GM18873 (cell line): ENCODE results near the gene PRKN.
"Not testable (repeated sequence)": the region's sequence is repeated elsewhere in the genome, so short reads cannot be mapped to it uniquely, and the experiment has no call there.

Experiments used
- ATAC-seq: cut with Tn5 transposase; IDR thresholded peaks from one replicate; pipeline ENCODE4 v1.9.1; 2021; ENCODE audit warnings: mild to moderate bottlenecking, moderate library complexity, moderate number of reproducible peaks; ENCODE audit not compliant: unreplicated experiment, low FRiP score

Gene PRKN

DNA sequence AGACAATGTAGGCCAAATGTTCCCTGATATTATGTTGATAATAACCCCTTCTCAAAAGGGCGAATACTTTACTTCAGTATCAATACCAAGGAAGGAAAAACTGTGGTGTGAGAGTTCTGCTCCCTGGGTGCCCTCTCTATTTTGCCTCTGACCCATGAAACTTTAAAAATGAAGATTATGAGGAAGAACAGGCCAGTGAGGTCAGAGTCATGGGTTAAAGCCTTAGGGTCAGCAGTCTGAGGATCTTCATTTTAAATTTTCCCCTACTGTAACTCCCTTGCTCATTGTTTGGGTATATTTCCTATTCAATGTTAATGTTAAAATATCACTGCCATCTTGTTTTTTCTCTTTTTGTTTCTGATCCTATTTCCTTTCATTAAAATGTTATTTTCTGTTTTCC, 47.9 kb downstream of the PRKN start:
- ATAC-seq = no peak

DNA sequence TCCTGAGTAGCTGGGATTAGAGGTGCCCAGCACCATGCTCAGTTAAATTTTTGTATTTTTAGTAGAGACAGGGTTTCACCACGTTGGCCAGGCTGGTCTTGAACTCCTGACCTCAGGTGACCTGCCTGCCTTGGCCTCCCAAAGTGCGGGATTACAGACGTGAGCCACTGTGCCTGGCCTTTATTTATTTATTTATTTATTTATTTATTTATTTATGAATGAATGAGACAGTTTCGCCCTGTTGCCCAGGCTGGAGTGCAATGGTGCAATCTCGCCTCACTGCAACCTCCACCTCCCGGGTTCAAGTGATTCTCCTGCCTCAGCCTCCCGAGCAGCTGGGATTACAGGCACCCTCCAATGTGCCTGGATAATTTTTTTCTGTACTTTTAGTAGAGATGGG, 48.7 kb downstream of the PRKN start:
- ATAC-seq = not testable (repeated sequence)

DNA sequence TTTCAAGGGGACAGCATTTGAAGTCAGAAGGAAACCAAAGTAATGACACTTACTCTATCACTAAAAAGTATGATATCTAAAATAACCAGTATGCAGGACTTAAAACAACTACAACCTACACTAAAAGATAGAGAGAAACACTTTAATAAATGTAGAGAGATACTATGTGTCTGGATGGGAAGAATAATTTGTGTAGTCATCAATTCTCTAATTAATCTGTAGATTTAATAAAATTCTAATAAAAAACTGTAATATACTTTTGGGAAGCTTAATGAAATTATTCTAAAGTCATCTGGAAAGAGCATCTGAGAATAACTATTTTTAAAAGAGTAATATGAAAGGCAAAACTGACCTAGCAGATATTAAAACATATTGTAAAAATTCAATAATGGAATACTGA, 52.1 kb downstream of the PRKN start:
- ATAC-seq = no peak

DNA sequence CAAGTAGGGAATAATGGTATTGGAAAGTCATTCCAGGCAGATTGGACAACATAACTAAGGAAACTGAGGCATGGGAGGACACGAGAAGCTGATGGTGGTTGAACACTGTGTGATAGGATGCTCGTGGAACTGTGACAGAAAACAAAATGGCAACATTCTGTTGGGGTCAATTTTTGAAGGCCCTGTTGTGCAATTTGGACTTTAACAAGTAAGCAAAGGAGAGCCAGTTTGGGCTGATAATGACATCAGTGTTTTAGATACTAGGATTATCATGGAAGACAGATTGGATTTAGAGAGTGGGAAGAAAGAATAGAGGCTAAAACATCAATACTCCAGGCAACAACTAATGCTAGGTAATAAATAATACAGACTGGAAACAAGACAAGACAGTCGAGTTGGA, 53.1 kb downstream of the PRKN start:
- no peak for ATAC-seq

DNA sequence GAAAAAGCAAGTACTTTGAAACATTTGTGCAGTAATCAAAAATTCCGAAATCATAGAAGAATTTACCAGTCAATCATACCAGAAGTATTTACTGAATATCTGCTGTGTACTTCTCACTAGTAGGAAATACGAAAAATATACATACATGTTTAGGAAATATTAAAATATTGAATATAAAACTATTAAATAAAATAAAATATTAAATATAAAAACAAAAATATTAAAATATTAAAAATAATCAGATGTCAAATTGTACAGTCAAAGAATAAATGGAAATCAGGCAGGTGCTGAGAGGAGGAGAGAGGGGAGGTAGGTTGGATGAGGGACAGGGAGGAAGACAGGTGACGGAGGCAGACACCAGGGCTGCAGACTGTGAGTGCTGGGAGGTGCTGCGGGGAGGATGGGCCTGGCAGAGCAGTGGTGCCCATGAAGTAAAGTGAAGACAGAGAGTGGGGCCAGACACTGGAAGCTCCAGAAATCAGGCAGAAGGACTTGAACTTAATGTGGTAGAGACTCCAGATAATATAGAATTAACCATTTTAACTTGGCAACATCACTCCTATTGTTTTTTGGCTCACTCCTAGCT, 55.9 kb downstream of the PRKN start:
- ATAC-seq = no peak

DNA sequence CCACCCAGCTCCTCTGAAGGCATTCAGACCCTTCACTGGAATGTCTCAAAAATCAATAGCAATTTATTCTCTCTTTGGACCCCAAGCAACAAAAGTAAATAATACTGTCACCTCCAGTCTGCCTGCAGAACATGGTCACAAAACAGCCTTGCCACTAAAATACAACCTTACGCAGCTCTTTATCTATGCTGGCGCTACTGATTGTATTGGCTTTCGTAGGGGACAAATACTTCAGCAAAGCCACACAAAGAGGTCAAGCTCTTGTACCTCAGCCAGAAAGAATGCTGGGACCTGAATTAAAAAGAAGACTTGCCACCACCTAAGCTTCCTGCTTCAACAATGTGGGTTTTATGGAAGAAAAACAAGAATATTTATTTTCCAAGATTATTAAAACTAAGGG, 57.2 kb downstream of the PRKN start:
- ATAC-seq = no peak

DNA sequence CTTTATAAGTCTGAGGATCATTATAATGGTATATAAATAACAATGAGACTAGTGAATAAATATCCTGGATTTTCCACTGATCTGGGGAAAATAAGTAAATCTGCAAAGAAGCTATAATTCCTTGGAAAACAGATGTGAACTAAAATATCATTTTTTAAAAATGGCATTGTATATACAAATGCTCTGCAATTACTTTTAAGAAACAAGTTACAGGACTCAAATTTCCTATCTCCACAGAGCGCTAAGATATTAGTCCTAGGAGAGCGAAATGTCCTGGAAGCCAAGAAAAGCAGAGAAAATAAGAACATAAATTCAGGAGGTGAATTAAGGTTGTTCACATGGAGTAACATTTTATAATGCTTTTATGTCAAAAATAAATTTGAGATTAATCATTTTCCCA, 61.3 kb downstream of the PRKN start:
- no peak for ATAC-seq

DNA sequence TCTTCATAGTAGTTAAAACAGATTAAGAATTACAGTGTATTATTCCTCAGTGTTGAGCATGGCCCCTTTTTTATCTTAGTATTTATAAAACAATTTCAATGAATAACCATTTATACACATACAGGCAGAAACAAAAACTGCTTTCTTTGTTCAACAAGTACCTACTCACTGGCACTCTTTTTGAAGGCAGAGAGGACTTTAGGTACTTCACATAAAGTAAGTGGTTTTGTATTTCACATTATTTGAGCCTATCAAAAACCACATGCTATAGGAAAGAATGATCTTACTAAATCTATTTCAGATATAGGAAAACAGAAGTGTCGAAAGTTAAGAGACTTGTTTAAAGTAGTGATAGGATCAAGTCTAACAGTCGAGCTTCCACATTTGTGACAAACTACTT, 73.8 kb downstream of the PRKN start:
- no peak for ATAC-seq

DNA sequence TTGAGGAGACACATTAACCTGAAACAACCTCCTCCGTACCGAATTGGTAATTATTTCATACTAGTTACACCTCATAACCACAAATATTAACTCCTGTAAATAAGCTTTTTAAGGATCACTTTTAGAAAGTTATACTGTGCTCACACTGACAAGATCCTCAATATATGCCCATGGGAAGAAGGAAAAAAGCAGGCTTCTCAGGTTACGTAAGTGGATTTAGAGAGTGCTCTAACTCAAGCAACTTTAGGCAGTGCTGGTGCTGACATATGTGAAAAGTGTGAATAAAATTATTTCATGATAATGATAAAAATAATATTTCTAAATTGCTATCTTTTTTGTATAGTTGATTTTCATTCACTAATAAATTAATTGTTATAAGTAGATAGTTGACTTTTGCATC, 76.1 kb downstream of the PRKN start:
- ATAC-seq = no peak

DNA sequence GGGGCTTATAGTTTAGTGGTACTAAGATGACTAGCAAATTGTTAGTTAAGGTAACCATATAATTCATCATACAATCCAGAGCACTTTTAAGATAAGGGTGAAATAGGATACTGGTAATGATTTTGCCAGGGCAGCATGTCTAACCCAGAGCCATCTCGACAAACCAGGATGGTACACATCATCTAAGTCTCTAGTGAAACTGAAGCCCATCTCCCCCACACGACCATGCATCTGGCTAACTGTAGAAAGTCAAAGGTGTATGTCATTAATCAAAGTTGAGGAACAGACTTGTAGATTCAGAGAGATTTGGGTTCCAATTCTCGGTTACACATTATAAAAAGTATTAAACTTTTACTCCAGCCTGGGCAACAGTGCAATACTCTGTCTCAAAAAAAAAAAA, 78.3 kb downstream of the PRKN start:
- ATAC-seq = no peak

DNA sequence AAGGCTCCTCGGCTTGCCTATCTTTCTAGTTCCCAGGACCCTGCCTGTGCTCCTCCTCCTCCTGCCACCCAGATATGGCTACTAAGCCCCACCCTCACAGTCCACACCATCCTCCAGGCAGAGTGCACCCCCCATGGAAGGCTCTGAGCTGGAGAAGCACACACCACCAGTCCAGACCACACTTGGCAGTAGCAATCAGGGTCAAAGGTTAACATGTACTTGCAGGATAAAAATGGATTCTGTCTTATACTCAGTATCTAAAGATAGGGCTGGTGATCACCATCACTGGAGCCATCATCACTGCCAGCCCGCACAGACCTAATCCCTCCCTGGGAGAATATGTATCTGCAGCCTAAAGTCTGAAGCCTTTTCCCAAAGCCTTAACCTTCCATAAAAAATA, 83.4 kb downstream of the PRKN start:
- no peak for ATAC-seq

DNA sequence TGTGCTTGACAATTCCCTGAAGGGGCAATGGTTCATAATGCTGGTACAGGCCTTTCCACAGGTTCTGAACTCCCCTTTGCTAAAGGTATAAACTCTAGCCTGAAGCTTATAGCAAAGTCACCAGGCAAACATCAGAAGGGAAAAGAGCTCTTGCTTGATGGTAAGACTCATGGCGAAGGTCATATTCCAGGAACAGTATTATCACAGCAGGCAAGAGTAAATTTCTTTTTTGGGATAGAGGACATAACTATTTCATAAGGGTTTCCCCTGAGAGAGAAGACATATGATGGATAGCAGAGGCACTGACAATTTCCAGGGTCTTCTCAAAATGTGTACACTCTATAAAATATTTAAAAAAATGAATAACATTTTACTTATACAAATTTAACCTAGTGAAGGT, 86.8 kb downstream of the PRKN start:
- no peak for ATAC-seq

DNA sequence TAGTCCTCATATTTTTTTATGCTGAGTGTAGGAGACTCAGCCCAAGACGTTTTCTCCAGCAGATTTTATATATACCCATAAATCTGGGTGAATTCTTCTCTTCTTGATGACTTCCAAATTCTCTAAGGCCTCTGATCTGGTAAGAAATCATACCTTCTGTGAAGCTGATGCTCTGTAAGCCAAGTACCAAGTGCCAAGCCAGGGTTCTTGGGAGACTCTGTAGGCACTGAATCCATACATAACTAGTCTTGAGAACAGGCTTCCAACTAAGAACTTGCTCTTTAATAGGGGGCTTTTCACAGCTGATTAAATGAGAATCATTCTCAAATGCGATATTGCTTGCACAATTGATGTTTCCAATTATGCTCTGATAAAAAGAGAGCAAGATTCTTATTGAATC, 87.6 kb downstream of the PRKN start:
- no peak for ATAC-seq

DNA sequence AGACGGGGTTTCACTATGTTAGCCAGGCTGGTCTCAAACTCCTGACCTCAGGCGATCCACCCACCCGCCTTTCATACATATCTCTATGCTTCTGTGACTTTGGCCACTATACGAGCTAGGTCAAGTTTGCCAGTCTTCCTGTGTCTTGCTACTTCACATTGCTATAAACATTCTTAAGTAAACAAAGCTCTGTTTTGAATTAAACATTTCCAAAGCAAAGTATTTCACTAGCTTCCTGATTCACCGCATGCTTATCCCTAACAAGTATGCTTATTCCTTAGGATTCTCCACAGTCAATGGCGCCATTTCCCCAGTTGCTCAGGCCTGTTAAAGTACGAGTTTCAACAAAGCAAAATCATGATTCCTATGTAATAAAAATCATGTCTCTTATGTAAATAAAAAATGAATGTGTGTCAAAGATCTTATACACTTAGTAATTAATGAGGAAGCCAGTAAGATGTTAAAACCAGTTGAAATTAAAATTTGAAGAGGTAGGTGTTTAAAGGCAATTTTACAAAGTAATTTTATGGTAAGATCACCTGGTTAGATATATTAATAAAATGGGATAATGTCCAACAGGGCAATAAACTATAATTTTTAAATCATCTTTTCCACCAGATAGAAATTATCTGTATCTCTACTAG, 88.5 kb downstream of the PRKN start:
- ATAC-seq = no peak

DNA sequence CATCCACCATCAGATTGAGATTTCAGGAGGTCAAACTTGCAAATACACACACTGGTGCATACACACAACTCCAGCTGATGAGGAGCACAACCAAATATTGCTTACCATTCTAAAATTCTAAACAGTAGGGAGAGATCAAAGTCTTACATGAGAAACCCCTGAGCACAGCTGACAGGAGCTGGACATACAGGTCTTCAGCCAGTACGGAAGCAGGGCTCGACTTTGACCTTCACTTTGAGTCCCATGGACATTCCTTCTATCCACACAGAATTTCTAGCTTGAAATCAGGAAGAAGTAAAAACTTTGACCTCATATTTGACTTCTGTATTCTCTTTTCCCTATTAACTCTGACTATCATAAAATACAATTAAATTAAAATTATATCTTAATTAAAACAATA, 90.2 kb downstream of the PRKN start:
- ATAC-seq = no peak

DNA sequence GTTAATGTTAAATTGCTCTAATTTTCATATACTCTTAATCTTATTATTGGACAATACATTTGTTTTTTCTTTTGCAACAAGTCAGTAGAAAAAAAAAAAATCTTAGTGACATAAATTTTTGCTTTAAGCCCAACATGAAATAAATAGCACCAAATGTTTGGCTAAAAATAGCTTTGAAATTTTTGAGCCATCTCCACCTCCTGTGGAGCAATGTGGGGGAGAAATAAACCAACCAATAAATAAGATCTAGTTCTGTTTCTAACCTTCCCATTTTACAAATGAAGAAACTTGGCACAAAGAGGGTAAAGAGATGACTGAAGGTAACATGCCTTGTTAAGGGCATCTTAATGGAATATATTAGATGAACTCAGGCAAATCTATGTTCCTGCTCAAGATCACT, 91.4 kb downstream of the PRKN start:
- ATAC-seq = no peak

DNA sequence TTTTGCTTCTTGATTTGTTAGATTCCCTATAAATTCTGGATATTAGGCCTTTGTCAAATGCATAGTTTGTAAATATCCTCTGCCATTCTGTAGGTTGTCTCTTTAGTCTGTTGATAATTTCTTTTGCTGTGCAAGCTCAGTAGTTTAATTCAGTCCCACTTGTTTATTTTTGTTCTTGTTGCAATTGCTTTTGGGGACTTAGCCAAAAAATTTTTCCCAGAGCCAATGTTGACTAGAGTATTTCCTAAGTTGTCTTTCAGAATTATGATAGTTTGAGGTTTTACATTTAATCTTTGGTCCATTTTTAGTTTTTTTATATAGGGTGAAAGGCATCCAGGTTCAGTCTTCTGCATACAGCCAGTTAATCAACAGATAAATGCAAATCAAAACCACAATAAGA, 96.0 kb downstream of the PRKN start:
- ATAC-seq = no peak

DNA sequence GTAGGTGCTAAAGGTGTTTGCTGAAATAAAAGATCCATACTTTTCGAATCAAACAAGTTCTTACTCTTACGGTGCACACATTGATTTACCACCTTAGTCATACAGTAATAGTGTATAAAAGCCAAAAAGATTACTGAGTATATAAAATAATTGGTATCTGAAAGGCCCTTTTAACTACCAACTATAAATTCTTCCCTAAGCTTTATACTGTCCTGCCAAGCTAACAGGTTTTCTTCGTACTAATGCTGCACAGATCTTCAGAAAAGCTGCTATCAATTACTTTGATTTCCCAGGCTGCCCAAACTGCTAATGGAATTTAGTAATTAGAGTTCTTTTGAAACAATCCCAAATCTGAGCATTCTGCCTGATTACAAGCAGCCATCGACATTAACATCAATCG, 97.5 kb downstream of the PRKN start:
- no peak for ATAC-seq

DNA sequence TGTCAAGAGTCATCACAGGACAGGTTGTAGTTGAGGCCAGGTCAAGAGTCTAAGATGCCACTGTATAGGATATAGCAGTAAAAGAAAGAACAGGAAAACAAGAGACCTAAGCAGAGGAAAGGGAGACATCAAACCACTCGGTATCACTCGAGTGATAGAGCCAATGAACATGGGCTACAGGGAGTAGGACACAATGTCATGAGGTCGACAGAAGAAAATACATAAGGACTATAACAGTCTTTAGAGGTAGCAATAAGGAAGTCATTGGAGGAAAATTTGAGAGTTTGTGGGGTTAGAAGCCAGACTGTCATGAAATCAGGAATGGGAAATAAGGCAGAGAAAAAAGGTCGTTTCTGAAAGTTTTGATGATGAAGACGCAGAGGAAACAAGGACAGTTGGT, 99.7 kb downstream of the PRKN start:
- ATAC-seq = no peak

DNA sequence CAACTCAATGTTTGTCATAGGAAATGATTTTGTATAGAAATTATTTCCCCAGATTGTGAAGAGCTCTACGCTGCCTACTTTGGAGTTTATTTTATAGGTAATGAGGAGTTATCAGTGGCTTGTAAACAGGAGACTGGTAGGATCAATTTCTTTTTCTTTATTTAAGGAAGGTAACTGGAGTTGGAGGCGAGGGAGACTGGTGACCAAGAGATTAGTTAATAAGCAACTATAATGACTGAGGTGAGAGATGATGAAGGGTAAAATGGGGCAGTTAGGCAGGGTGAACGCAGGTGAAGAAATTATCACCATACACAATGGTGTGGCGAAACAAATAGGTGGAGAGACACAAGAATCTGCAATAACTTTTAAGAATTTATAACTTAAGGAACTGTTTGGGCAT, 100.2 kb downstream of the PRKN start:
- ATAC-seq = no peak

DNA sequence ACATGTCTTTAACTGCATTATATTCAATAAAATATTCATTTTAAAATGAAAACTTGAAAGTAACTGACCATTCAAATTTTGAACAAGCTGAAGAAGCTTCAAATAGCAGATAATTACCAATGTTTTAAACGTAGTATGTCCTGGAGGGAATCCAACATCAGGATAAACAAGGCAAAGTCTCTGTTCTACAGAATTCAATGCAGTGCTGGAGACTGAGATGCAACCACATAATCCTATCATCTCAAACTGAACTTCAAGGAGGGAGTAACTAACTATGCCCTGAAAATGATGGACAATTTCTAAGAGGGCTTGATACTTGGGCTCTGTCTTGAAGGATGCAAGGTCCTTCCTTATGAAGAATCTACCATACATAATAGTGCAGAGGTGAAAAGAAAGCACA, 100.7 kb downstream of the PRKN start:
- no peak for ATAC-seq

DNA sequence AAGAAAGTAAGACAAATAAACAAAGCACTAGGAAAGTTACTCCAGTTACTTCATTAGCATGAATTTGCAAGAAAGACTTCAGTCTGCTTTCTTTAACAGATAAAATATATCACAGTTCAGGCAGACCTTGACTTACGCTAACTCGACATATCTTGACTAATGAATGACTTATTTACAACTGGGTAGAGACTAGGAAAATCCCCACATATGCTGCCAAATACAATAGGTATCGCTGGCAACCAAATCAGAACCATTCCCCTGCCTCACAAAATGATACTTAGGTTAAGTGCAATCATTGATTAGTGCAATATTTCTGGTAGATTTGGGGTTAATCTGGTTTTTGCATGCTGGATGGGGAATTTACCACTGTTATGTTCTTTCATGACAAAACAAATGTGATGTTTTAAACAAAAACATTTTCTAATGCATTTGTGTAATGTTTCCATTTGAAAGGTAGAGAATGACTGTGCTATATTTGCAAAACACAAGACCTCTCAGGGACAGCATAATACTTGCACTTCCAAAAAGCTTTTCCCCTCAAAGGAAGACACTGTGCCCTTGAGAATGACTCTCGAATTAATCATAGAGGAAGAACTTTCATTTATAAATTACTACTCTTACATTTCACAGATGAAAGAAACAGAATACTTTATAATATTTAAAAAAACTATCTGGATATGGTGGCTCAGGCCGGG, 101.6 kb downstream of the PRKN start:
- ATAC-seq = no peak
